HG03060 (cell line): Measurements from ENCODE around the gene PTBP1.
"Not testable (repeated sequence)": the region's sequence is repeated elsewhere in the genome, so short reads cannot be mapped to it uniquely, and the experiment has no call there.

Source experiments
- ATAC-seq: cut with Tn5 transposase; IDR thresholded peaks from one replicate; pipeline ENCODE4 v1.9.1; 2021; ENCODE audit warnings: low read depth, moderate number of reproducible peaks; ENCODE audit not compliant: unreplicated experiment

The PTBP1 gene

GRCh38 chr19:824885-825284 lies 27.6 kb downstream of the PTBP1 start:
- no peak for ATAC-seq

GRCh38 chr19:825897-826644 lies 28.8 kb downstream of the PTBP1 start:
- ATAC-seq = no peak

GRCh38 chr19:827314-827709 lies 30.1 kb downstream of the PTBP1 start:
- no peak for ATAC-seq

GRCh38 chr19:827710-828321 lies 30.6 kb downstream of the PTBP1 start, which contains the start of gene AZU1:
Gene AZU1 (plus strand): TSS chr19:827837. CDS start chr19:827847, 10 bp downstream.
- no peak for ATAC-seq

GRCh38 chr19:829129-829758 lies 32.0 kb downstream of the PTBP1 start:
- ATAC-seq = no peak

- ATAC-seq = no peak
These were observed 34.4 kb downstream of the PTBP1 start for GRCh38 chr19:831407-832369.

GRCh38 chr19:834216-834615 lies 37.0 kb downstream of the PTBP1 start:
- ATAC-seq = no peak

GRCh38 chr19:835210-835810 lies 38.1 kb downstream of the PTBP1 start:
- ATAC-seq = no peak

- no peak for ATAC-seq
These were observed 43.4 kb downstream of the PTBP1 start, which contains the start of gene PRTN3 for GRCh38 chr19:840519-841206. Gene PRTN3 (plus strand): TSS chr19:840999. CDS start chr19:841009, 10 bp downstream.

GRCh38 chr19:842802-843179 lies 45.5 kb downstream of the PTBP1 start:
- ATAC-seq = not testable (repeated sequence)

- no peak for ATAC-seq
These were observed 46.1 kb downstream of the PTBP1 start for GRCh38 chr19:843180-843835.

- ATAC-seq = no peak
These were observed 46.7 kb downstream of the PTBP1 start for GRCh38 chr19:843836-844545.

- no peak for ATAC-seq
These were observed 47.3 kb downstream of the PTBP1 start for GRCh38 chr19:844546-844971.

GRCh38 chr19:845707-846521 lies 48.7 kb downstream of the PTBP1 start:
- no peak for ATAC-seq

GRCh38 chr19:848386-848921 lies 51.2 kb downstream of the PTBP1 start:
- ATAC-seq = no peak

GRCh38 chr19:849195-849594 lies 51.9 kb downstream of the PTBP1 start:
- ATAC-seq = not testable (repeated sequence)
